ENCODE measurements around the gene KIAA0513.
"Not testable (repeated sequence)": the region's sequence is repeated elsewhere in the genome, so short reads cannot be mapped to it uniquely, and the experiment has no call there.

Gene KIAA0513

GRCh38 chr16:85031451-85031850 lies 3.9 kb downstream of the KIAA0513 start:
- DNase-seq, result no peak

DNA sequence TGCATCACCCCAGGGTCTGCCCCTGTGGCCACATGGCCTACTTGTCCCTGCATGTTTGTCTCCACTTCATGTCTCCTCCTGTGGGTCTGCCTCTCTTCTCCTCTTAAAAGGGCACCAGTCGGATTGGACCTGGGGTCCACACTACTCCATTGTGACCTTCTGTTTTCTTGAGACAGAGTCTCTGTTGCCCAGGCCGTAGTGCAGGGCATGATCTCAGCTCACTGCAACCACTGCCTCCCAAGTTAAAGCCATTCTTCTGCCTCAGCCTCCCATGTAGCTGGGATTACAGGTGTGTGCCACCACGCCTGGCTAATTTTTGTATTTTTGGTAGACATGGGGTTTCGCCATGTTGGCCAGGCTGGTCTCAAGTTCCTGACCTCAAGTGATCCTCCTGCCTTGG lies 4.6 kb downstream of the KIAA0513 start:
- DNase-seq, result not testable (repeated sequence)

GRCh38 chr16:85033171-85033570 lies 5.6 kb downstream of the KIAA0513 start:
- DNase-seq, result no peak

DNA sequence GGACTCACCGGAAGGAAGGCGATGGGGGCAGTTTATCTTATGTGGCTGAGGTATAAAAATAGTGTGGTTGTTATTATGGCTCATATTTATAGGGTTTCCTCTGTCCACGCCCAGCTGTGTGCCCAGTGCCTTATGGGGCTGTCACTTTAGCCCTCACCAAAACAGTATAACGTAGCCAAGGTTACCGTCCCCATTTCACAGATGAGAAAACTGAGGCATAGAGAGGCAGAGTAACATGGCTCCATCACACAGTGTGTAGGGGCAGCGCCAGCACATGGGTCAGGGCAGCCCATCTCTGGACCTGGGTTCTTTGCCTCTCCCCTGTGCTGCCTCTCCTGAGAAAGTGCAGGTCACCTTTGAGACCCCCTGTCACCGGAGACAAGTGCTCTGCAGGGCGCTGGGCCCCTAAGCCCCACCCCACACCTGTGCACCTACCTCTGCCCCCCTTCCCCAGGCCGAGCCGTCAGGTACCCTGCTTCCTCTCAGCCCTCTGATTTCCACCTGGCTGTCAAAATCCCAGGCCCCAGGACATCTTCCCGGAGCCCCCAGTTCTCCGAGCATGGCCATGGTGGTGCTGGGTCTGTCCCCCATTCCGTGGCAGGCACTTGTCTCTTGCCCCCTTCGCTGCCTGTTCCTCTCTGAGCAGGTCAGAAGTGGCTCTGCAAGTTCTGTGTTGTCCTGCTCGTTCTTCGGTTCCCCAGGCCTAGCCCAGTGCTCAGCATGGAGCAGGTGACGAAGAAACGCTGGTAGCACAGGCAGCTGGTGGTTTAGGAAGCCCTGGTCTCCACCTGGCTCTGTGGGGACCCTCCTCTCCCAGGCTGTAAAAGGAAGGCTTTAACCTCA lies 7.2 kb downstream of the KIAA0513 start:
- no peak for DNase-seq

DNA sequence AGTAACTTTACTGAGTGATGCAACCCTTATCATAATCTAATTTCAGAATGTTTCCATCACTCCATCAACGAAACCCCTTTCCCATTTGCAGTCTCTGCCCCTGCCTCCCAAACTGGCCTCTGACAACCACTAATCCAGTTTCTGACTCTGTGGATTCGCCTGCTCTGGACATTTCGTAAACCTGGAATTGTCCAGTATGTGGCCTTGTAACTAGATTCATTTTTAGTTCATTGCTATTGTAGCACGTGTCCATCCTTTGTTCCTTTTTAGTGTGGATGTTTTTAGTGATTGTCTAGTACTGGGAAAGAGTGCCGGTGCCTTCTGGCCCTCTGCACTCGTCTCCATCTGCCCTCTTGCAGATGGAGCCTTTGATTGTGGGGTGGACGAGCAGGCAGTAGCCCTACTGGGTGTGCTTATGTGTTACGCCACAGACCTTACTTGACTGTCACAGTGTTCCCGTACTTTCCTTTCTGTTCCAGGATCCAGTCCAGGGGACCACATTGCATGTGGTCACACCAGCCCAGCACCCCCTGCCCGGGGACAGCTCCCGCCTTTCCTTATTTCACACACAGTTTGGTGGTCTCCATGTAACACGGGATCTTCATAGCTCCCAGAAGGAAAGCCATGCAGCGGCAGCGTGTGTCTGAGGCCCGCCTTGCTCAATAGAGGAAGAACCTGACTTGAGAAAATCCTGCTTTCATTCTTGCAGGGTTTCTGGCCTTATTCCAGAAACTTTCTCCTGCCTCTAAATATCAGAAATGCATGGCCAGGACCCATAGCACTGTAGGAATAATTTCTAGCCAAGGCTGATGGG lies 8.8 kb downstream of the KIAA0513 start:
- DNase-seq, result no peak

DNA sequence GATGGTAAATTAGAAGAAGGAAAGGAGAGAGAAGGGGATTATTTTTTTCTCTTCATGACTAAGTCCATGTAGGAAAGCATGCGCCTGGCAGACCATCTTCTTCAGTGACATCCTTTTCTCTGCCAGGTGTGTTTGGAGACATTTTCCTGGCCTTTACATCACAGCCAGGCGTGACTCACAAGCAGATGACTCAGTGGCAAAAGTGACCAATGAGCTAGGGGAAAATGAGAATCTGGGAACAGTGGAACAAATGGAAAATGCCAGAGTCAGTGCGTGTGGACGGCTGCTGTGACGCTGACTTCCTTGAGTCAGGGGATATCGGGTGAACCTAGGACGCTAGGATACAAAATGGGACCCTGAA lies 9.4 kb downstream of the KIAA0513 start:
- DNase-seq, result no peak

DNA sequence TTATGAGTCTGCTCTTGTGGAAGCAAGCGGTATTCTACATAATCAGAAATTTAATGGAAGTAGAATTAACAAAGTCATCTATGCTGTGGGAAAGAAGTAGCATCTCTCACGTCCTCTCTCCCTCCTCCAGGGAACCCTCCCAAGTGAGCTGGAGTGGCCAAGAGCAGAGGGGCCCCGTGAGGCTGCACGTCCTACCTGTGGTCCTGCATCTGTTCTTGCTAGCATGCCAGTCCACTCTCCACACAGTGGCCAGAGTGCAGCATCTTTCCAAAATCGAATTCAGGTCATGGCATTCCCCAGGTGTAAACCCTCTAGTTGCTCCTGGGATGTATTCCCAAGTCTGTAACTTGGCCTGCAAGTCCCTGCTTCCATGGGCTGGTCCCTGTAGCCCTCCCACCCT lies 10.1 kb downstream of the KIAA0513 start:
- DNase-seq, result no peak

DNA sequence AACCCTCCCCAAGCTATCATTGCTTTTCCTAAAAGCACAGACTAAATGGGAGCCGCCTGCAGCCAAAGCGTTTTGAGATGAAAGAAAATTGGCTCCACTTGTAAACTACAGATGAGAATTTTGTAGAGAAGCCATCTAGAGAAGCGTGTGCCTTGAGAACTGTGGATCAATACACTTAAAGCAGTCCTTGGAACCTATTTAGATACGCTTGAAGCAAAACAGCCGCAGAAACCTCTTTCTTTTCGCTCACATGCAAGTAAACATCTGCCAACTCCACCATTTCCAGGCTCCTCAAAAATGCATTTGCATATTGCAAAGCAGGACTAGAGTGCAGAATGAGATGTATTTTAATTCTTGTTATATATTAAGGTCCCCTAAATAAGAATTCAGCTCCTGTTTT lies 13.1 kb downstream of the KIAA0513 start:
- peak; percentile 5 for DNase-seq

DNA sequence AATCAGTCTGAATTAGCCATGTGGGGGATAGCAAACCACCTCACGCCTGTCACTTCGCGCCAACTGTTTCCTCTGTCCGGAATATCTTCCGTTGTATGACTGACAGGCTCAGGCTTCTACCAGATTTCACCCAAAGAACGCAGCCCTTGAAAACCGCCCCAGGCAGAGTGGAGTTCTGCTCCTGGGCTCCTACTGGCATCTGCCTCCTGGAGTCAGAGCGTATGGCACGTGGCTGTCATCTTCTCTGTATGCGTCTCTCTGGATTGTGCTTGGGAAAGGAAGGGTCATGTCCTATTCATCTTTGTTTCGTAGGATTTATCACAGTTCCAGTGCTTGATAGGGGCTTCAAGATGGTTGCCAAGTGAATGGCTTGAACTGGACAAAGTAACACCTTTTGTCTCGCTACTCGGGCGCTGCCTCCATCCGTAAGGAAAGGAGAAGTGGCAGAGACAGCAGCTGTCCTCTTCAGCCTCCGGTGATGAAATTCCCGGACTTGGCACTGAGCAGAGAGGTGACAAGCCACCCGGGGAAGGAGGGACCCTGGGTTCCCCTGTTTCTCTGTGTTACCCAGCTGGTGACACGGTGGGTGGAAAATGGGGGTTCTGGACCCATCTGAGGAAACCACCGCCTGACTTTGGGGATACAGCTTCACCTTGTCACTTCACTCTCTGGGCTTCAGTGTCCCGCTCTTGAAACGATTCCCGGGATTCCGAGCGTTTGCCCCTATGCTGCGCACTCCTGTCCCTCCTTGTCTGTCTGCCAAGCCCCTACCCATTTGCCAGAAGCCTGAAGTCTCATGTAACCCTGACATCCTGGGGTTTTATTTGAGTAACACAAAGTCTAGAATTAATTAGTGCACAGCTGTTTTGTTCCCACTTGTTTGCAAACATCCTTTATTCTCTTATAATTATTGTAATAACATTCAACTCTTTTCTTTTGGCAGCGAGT lies 13.9 kb downstream of the KIAA0513 start:
- no peak for DNase-seq

DNA sequence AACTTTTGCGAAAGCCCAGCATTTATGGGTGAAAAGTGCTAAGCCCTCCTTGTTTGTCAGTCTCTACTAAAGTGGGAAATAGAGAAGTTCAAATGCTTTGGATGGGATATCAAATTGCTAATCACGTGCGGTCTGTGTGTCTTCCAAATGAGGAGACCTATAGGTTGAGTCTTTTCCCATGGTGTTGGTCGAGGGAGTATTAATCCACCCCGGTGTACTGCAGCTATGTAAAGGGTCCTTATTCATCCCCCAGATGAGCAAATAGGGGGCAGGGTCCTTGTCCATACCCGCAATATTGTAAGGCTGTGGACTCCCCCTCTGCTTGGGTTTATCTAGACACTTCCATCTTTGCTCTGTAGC lies 14.6 kb downstream of the KIAA0513 start:
- DNase-seq, result no peak

GRCh38 chr16:85042606-85043005 lies 15.0 kb downstream of the KIAA0513 start:
- DNase-seq, result no peak

GRCh38 chr16:85045077-85045476 lies 17.5 kb downstream of the KIAA0513 start:
- DNase-seq, result no peak

GRCh38 chr16:85045641-85046471 lies 18.3 kb downstream of the KIAA0513 start:
- no peak for DNase-seq

- DNase-seq, result no peak
These were observed 18.9 kb downstream of the KIAA0513 start for GRCh38 chr16:85046472-85046916.

- DNase-seq, result no peak
These were observed 19.6 kb downstream of the KIAA0513 start for GRCh38 chr16:85046931-85047866.

DNA sequence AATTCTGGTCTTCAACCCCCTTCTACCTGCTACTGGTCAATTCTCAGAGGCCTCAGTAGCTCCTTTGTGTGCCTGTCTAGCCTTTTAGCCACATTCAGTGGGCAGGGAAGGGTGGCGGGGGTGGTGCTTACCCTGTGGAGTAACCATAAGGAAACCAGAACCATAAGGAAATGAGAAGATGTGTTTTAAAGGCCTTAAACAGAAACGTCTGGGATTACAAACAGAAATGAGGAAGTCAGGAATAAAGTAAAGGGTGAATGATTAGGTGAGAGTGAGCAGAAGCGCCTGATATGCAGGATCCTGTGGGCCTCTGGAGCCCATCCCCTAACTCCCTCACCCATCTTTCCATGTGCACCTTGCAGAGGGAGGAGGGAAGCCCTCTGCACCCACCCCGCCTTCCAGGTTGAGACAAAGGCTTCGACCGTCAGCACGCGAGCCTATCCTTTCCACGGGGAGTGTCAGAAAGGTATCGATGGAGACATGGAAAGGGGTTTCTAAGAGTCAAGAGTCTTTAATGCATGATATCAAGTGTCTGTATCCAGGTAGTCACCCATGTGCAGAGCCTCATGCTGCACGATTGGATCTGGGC lies 20.4 kb downstream of the KIAA0513 start:
- no peak for DNase-seq

GRCh38 chr16:85048921-85049562 lies 21.4 kb downstream of the KIAA0513 start:
- DNase-seq, result no peak

DNA sequence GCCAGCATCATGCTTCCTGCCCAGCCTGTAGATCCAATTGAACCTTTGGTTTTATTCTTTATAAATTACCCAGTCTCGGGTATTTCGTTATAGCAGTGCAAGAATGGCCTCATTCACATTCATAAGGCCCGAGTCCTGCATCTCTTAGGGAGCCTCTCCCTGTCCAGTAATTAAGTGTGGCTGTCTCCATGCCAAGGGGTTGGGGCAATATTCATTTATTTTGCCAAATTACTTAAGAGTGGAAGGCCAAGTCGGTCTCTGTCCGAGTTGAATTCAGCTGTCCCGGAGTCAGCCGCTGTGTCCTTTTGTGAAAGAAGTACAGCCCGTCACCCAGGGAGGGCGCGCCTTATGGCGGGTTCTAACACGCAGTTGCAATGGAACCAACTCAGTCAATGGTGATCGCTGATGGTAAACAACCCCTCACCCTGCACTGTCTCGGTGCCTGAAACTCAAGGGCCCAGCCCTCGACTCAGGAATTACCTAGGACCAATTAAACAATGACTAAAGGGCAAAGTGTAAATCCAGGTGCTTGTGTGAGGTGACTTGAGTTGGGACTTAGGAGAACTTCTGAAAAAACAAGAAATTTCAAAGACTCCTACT lies 22.2 kb downstream of the KIAA0513 start:
- DNase-seq, result no peak

DNA sequence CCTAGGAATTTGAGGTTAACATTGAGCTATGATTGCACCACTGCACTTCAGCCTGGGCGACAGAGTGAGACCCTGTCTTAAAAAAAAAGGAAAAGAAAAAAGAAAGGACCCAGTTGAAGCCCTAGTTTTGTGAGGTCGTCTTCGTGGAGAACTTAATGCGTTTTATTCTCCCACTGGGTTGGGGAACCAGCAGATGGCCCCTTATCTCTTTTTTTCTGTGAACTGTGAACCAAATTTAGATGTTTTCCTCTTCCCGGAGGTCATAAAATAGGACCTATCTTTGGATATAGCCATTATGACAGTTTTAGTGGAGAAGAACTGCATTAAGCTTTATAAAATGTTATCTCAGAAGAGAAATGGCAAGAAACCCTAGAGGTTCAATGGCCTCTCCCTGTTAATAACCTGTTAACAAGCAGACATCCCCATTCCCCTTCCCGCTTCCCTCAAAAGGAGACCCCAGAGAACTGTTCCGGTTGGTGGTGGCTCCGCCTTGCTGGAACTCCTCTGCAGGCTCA lies 23.5 kb downstream of the KIAA0513 start:
- DNase-seq, result no peak

Measured in NCI-H187 treated with DMSO at 0.1 percent for 48 hours (cell line).